ENCODE measurements around the gene HOXC9. TPM values are rescaled to one million over a fixed set of nuclear protein-coding genes. Genes with fewer than 3 reads are reported as not detected.

Gene HOXC9
- polyA plus RNA-seq, 1 of the 3 experiments (the other 2 are of a cell fraction): 1.9 TPM

DNA sequence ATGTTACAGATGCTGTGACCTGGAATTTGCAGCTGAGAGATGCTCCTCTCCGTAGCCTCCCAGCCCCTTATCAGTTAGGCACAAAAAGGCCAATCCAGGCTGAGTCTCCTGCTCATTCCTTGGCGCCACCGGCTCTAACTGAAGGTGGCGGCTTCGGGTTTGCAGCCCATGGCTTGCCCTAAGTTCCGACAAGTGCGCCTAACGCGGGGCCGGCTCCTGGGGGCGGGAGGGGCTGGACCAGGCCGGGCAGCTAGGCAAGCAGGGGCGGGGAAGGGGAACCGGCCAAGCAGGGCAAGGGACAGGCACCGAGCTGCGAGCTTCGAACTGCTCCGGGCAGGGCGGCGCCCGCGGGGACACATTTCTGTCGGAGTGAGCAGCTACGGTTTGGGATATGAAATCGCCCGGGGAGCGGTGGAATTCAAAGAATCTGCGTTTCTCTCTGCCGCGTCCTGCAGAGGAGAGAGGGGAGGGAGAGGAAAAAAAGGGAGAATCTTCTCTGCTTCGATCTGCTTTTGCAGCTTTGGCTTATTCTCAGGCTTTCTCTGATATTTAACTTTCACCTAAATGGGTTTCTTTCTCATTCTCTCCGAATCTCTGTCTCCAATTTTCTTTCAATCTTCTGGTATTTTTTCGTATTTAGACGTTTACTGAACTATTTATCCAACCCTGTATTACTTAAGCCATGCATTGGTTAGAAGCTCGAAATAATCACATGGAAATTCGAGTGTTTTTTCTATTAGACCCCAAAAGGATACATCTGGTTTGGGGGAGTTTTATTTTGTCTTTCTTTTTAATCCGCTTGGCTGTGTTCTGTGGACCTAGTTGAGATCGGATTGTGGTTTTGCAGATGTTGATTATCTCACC is 46.9 kb upstream of the HOXC9 start:
- no peak overlapping the region for H2AFZ ChIP-seq (ENCODE audit: low read depth)
- H3K4me1 ChIP-seq (ENCODE audit: control insufficient read depth in 1 of 2, insufficient read depth in 2 of 2, low read depth in 1 of 2, low read length in 1 of 2): no peaks in the 10 kb centered on the region; a peak in 1 of 4 replicates
- no peaks in the 10 kb centered on the region for H3K79me2 ChIP-seq (ENCODE audit: insufficient read depth)
- no peak for DNase-seq
- H3F3A ChIP-seq (replicated peaks; ENCODE audit: insufficient read depth): no peaks in the 10 kb centered on the region
- H3K27me3 ChIP-seq (ENCODE audit: insufficient read depth): peaks cover 100% of the 10 kb centered on the region
- no peaks in the 10 kb centered on the region for H3K9me2 ChIP-seq
- no peak overlapping the region for H3K9ac ChIP-seq
- POLR2A ChIA-PET: interaction anchor here (0.6 kb wide), 1 partner anchor 9 kb away, joined by 3 read pairs; no protein-coding TSS in a partner anchor
- 7% methylated on average over 36 of the region's 38 CpGs for WGBS (ENCODE audit: low lambda C conversion rate)
- no peaks in the 10 kb centered on the region for H3K36me3 ChIP-seq (replicated peaks in 1 of 2; ENCODE audit: control insufficient read depth in 1 of 2, insufficient read depth in 2 of 2, low read length in 1 of 2)
- H3K9me3 ChIP-seq: no peaks in the 10 kb centered on the region
- no peak overlapping the region for H3K27ac ChIP-seq (ENCODE audit: low read depth in 2 of 2, low read length in 1 of 2)
- no peak overlapping the region for H3K4me2 ChIP-seq
- no peak for TF ChIP-seq FOXJ3 (CRISPR knock-in tag; IDR thresholded peaks at IDR 0.05)
- TF ChIP-seq EZH2phosphoT487 (IDR thresholded peaks at IDR 0.05; ENCODE audit: borderline replicate concordance, low read depth): peak; percentile 71
- H4K20me1 ChIP-seq (ENCODE audit: insufficient read depth): peaks cover 13% of the 10 kb centered on the region; the same call in 1 of the 2 replicates
- no peak overlapping the region for H3K4me3 ChIP-seq (ENCODE audit: low read depth in 2 of 2, low read length in 1 of 2)
- CTCF ChIA-PET: interaction anchor here (1.0 to 2.9 kb wide), 20 partner anchors 8 to 426 kb away, joined by 3 to 11 read pairs (median 4); partner anchors contain the start of genes HOXC10, HOXC13 and HOXC9

DNA sequence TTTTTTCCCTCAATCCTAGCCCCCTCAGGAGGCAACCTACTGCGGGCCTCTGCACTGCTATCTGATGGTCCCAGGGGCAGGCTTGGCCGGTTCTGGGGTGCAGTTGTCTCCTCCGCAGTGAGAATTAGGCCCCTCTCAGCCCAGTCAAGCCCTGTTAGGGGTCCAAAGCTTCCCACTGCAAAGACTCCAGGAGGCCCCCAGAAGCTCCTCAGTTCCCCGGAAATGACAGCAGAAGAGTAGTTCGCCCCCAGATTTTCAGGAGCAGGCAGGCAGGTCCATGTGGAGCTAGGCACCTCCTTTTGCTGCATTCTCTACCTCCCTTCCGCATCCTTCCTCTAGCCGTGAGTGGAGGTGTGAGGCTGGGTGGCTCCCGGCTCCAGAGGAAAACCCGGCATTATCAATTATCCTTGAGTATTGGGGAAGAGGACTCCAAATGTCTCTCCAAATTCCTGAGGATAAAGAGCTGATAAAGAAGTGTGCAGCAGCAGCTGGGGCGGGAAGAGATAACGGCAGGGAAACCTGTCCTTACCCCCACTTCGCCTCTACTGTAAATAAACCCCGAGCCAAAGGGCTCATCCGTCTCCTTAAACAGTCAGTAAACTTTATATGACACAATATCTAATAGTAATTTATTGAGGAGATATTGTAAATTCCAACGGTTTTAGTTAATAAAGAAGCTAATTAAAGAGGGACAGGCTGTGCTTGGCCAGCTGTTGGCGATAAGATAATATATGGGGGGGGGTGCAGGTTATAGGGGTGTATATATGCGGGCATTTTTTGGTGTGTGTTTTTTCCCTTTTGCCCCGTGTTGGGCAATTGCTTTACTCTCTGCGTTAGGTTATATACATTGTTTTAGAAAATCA is 45.9 kb upstream of the HOXC9 start:
- H3K9me3 ChIP-seq: no peaks in the 10 kb centered on the region
- H3K9ac ChIP-seq: no peak overlapping the region
- H3K36me3 ChIP-seq (replicated peaks in 1 of 2; ENCODE audit: control insufficient read depth in 1 of 2, insufficient read depth in 2 of 2, low read length in 1 of 2): no peaks in the 10 kb centered on the region
- H3K79me2 ChIP-seq (ENCODE audit: insufficient read depth): no peaks in the 10 kb centered on the region
- no peak overlapping the region for H2AFZ ChIP-seq (ENCODE audit: low read depth)
- no peak overlapping the region for H3K4me3 ChIP-seq (ENCODE audit: low read depth in 2 of 2, low read length in 1 of 2)
- no peaks in the 10 kb centered on the region for H3K9me2 ChIP-seq
- H3K27ac ChIP-seq (ENCODE audit: low read depth in 2 of 2, low read length in 1 of 2): no peak overlapping the region
- ChIA-PET POLR2A (no interaction called here), CTCF (interaction anchor here (1.0 to 2.9 kb wide), 18 partner anchors 8 to 425 kb away, joined by 3 to 9 read pairs (median 4); partner anchors contain the start of genes HOXC10, HOXC13 and HOXC9)
- no peak overlapping the region for H3K4me2 ChIP-seq
- H4K20me1 ChIP-seq (ENCODE audit: insufficient read depth): peaks cover 13% of the 10 kb centered on the region; the same call in 1 of the 2 replicates
- no peaks in the 10 kb centered on the region; a peak in 1 of 4 replicates for H3K4me1 ChIP-seq (ENCODE audit: control insufficient read depth in 1 of 2, insufficient read depth in 2 of 2, low read depth in 1 of 2, low read length in 1 of 2)
- H3K27me3 ChIP-seq (ENCODE audit: insufficient read depth): peaks cover 98% of the 10 kb centered on the region
- WGBS (ENCODE audit: low lambda C conversion rate): 22% methylated on average over 19 of the region's 19 CpGs
- DNase-seq: no peak
- H3F3A ChIP-seq (replicated peaks; ENCODE audit: insufficient read depth): no peaks in the 10 kb centered on the region
- TF ChIP-seq TEAD4 (IDR thresholded peaks at IDR 0.05; ENCODE audit: borderline replicate concordance, insufficient read depth) (no peak), CHD2 (IDR thresholded peaks at IDR 0.05; ENCODE audit: low read length, partially characterized antibody) (no peak), ELF1 (IDR thresholded peaks at IDR 0.05) (no peak), EP300 (IDR thresholded peaks at IDR 0.05; ENCODE audit: borderline replicate concordance in 1 of 2, low read depth in 1 of 2, low read length in 1 of 2) (no peak), TCF12 (IDR thresholded peaks at IDR 0.05) (no peak), SMC3 (IDR thresholded peaks at IDR 0.05; ENCODE audit: low read depth, low read length) (no peak)

DNA sequence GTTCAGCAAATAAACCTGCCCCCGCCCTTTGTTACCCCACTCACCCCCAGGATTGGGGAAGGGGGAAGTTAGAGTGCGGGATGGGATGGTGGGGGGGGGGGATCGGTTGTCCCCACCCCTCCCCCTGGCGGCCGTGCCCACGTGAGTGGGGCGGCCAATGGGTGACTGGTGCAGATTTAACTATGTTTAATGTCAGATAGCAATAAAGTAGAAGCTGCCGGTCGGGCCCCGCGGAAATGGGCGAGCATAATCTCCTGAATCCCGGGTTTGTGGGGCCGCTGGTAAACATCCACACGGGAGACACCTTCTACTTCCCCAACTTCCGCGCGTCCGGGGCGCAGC is 45.3 kb upstream of the HOXC9 start, which contains the start of gene HOXC12:
HOXC12 (plus strand) TSS at position 210 of the 342 bp plus-strand sequence; CDS start at position 237, 27 bp downstream.
- DNase-seq: peak; percentile 56
- peaks cover 13% of the 10 kb centered on the region; the same call in 1 of the 2 replicates for H4K20me1 ChIP-seq (ENCODE audit: insufficient read depth)
- H3K4me2 ChIP-seq: no peak within 1 kb of the TSS
- no peak within 1 kb of the TSS for H3K4me3 ChIP-seq (ENCODE audit: low read depth in 2 of 2, low read length in 1 of 2)
- no peaks in the 10 kb centered on the region for H3K9me3 ChIP-seq
- TF ChIP-seq MEF2A (IDR thresholded peaks at IDR 0.05; ENCODE audit: borderline replicate concordance, low read depth): no peak
- TF ChIP-seq GATA2 (CRISPR knock-in tag; IDR thresholded peaks at IDR 0.05): no peak
- TF ChIP-seq, protein P1, sequence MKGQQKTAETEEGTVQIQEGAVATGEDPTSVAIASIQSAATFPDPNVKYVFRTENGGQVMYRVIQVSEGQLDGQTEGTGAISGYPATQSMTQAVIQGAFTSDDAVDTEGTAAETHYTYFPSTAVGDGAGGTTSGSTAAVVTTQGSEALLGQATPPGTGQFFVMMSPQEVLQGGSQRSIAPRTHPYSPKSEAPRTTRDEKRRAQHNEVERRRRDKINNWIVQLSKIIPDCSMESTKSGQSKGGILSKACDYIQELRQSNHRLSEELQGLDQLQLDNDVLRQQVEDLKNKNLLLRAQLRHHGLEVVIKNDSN (IDR thresholded peaks at IDR 0.05; ENCODE audit: borderline replicate concordance, low read depth): 0 out of 2 replicates have a peak, but pooled peaks have one; percentile 10
- no peak within 1 kb of the TSS for H3K9ac ChIP-seq
- no peaks in the 10 kb centered on the region for H3K79me2 ChIP-seq (ENCODE audit: insufficient read depth)
- 13% methylated on average over 12 of the region's 20 CpGs for WGBS (ENCODE audit: low lambda C conversion rate)
- no peak within 1 kb of the TSS for H3K27ac ChIP-seq (ENCODE audit: low read depth in 2 of 2, low read length in 1 of 2)
- H3K27me3 ChIP-seq (ENCODE audit: insufficient read depth): peaks cover 98% of the 10 kb centered on the region
- no peaks in the 10 kb centered on the region; a peak in 1 of 4 replicates for H3K4me1 ChIP-seq (ENCODE audit: control insufficient read depth in 1 of 2, insufficient read depth in 2 of 2, low read depth in 1 of 2, low read length in 1 of 2)
- ChIA-PET POLR2A (no interaction called here), CTCF (interaction anchor here (1.1 to 2.9 kb wide), 14 partner anchors 8 to 425 kb away, joined by 3 to 9 read pairs (median 4); partner anchors contain the start of genes HOXC10 and HOXC9)
- no peaks in the 10 kb centered on the region for H3F3A ChIP-seq (replicated peaks; ENCODE audit: insufficient read depth)
- no peak within 1 kb of the TSS for H2AFZ ChIP-seq (ENCODE audit: low read depth)
- H3K9me2 ChIP-seq: no peaks in the 10 kb centered on the region
- no peaks in the 10 kb centered on the region for H3K36me3 ChIP-seq (replicated peaks in 1 of 2; ENCODE audit: control insufficient read depth in 1 of 2, insufficient read depth in 2 of 2, low read length in 1 of 2)

Data from SK-N-SH (cell line).